Measurements from ENCODE around the gene PLEKHG4B. TPM values are rescaled to one million over a fixed set of nuclear protein-coding genes. Genes with fewer than 3 reads are reported as not detected.
A peak's percentile ranks its signal among the peaks of the same experiment; 100 is the strongest.
"Not testable (repeated sequence)": the region's sequence is repeated elsewhere in the genome, so short reads cannot be mapped to it uniquely, and the experiment has no call there.

PLEKHG4B gene, protein sequence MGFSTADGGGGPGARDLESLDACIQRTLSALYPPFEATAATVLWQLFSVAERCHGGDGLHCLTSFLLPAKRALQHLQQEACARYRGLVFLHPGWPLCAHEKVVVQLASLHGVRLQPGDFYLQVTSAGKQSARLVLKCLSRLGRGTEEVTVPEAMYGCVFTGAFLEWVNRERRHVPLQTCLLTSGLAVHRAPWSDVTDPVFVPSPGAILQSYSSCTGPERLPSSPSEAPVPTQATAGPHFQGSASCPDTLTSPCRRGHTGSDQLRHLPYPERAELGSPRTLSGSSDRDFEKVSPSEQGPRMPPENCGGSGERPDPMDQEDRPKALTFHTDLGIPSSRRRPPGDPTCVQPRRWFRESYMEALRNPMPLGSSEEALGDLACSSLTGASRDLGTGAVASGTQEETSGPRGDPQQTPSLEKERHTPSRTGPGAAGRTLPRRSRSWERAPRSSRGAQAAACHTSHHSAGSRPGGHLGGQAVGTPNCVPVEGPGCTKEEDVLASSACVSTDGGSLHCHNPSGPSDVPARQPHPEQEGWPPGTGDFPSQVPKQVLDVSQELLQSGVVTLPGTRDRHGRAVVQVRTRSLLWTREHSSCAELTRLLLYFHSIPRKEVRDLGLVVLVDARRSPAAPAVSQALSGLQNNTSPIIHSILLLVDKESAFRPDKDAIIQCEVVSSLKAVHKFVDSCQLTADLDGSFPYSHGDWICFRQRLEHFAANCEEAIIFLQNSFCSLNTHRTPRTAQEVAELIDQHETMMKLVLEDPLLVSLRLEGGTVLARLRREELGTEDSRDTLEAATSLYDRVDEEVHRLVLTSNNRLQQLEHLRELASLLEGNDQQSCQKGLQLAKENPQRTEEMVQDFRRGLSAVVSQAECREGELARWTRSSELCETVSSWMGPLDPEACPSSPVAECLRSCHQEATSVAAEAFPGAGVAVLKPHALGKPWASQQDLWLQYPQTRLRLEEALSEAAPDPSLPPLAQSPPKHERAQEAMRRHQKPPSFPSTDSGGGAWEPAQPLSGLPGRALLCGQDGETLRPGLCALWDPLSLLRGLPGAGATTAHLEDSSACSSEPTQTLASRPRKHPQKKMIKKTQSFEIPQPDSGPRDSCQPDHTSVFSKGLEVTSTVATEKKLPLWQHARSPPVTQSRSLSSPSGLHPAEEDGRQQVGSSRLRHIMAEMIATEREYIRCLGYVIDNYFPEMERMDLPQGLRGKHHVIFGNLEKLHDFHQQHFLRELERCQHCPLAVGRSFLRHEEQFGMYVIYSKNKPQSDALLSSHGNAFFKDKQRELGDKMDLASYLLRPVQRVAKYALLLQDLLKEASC (N-terminal part only)
- not detected for total RNA-seq
- long read RNA-seq: 0 reads

DNA sequence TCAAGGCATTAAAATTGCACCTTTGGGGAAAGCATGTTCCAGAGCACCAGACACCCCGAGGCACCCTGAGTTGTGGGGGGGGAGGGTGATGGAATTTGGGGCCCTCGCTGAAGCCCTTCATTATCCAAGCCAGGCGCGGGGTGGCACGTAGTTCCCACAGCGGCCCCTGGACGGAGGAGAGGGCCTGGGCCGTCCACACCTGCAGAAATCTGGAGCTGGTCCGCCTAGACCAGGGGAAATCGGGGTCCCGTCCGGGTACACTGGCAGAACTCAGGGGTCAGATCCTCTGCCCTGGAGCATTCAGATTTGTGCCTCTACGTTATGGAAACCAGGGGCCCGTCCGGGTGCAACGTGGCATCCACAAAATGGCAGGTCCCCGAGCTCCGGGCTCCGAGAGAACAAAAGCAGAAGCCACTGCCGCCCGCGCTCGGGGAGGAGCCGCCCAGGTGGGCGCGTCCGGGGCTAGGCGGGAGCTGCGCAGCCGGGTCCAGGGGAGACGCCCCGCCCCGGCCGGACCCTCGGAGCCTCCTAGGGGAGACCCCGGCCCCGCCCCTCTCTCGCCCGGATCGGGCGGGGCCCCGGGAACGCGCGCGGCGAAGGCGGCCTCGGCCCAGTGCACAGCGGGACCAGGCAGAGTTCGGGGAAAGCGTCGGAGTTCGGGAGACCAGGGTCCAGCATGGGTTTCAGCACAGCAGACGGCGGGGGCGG lies at the start of gene PLEKHG4B:
Gene PLEKHG4B, plus strand, starts transcription at position 613 of the 708 bp plus-strand sequence. Its CDS starts 64 bp downstream, at position 677.
- no peak for ATAC-seq
- intact Hi-C loops (cut with micrococcal nuclease): no loop called here
- no peak for DNase-seq

- intact Hi-C loops (cut with micrococcal nuclease): no loop called here
- ATAC-seq: peak; percentile 35
- DNase-seq: no peak
Measured at GRCh38 chr5:42250-42649, 49.7 kb upstream of the PLEKHG4B start.

DNA sequence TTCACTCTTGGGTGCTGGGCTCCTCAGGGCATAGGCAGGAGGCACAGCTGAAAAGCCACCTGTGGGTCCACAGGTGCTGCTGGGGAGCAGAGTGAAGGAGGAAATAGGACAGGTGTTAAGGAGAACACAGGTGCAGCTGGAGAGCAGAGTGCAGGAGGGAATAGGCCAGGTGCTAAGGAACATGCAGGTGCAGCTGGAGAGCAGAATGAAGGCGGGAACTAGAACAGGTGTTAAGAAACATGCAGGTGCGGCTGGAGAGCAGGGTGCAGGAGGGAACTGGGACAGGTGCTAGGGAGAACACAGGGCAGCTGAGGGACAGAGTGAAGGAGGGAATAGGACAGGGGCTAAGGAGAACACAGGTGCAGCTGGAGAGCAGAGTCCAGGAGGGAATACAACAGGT lies 43.8 kb upstream of the PLEKHG4B start:
- DNase-seq: no peak
- no peak for ATAC-seq
- intact Hi-C loops (cut with micrococcal nuclease): no loop called here

DNA sequence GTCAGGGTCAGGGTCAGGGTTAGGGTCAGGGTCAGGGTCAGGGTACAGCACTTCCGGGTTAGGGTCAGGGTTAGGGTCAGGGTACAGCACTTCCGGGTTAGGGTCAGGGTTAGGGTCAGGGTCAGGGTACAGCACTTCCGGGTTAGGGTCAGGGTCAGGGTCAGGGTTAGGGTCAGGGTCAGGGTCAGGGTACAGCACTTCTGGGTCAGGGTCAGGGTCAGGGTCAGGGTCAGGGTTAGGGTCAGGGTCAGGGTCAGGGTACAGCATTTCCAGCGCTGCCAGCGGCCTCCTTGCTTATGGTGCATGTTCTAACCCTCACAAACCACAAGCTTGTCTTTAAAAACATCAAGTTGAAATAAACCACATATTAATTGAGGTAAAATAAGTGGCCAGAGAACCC lies 42.4 kb upstream of the PLEKHG4B start:
- DNase-seq; intact Hi-C loops (cut with micrococcal nuclease); ATAC-seq: not testable (repeated sequence)

- DNase-seq (no peak), ATAC-seq (no peak)
- intact Hi-C loops (cut with micrococcal nuclease): no loop called here
Measured at GRCh38 chr5:49953-50544, 41.9 kb upstream of the PLEKHG4B start.

- intact Hi-C loops (cut with micrococcal nuclease): no loop called here
- ATAC-seq (no peak), DNase-seq (peak; percentile 25)
Measured at GRCh38 chr5:50724-51499, 41.1 kb upstream of the PLEKHG4B start.

- ATAC-seq (no peak), DNase-seq (peak; percentile 20)
- intact Hi-C loops (cut with micrococcal nuclease): no loop called here
Measured at GRCh38 chr5:51500-51823, 40.5 kb upstream of the PLEKHG4B start.

DNA sequence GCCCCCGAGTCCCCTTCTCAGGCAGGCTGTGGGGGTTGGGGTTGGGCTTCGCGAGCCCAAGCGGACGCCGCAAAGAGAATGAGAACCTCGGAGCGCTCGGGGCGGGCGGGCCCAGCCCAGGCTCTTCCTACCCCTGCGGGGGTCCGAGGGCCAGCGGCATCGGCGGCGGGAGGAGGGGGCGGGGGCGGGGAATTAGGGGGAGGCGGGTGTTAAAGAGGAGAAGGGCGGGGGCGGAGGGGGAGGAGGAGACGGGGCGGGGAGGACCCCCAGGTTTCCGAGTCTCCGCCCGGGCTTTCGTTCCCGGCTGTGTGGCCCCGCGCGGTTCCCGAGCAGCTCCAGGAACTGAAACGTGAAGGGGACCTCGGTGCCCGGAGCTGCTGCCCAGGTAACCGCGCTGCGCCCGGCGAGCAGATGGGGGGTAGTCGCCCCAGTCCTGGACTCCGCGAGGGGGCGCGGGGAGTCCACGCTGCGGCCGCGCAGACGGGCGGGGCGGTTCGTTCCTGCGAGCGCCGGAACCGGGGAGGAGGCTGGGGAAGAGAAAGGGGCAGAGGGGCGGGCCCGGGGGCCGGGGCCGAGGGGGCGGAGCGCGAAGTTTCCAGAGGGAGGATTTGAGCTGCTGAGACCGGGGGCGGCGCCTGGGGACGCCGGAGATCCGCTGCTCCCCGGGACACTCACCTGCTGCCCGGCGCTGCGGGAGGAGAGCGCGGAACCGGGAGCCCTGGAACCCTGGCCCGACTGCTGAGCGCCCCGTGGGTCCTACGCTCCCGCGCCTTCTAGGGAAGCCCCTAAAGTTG lies 38.4 kb upstream of the PLEKHG4B start:
- DNase-seq (peak; percentile 37), ATAC-seq (peak; percentile 65)
- intact Hi-C loops (cut with micrococcal nuclease): no loop called here

DNA sequence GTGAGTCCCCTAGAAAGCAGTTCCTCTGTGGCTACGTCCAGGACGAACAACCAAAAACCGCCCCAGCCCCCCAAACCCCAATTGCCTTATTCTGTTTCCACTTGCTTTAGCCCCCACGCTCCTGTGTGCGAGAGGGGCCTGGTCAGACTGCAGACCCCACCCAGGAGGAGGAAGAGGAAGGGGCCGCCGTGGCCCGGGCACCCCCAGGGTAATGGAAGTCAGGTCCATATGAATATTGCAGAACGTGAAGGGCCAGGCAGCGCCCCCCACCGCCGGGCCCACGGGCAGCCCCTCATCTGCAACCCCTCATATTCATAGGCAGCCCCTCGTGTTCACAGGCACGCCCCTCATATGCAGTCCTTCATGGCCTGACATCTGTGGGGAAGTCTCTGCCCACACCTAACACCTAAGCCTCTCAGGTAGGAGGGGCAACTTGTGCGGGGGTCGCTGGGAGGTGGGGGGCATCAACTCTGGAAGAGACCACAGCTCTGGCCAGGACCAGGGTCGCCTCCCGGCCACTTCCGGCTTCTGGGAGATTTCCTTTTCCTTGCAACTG lies 37.7 kb upstream of the PLEKHG4B start:
- DNase-seq (no peak), ATAC-seq (no peak)
- intact Hi-C loops (cut with micrococcal nuclease): no loop called here

GRCh38 chr5:54876-55569 lies 36.9 kb upstream of the PLEKHG4B start:
- intact Hi-C loops (cut with micrococcal nuclease): no loop called here
- DNase-seq: no peak

GRCh38 chr5:56561-57290 lies 35.2 kb upstream of the PLEKHG4B start:
- intact Hi-C loops (cut with micrococcal nuclease): no loop called here
- ATAC-seq (no peak), DNase-seq (no peak)

More at GRCh38 chr5:54876-55569, 36.9 kb upstream of the PLEKHG4B start:
- no peak for ATAC-seq

GRCh38 chr5:60250-60649 lies 31.7 kb upstream of the PLEKHG4B start:
- DNase-seq; ATAC-seq; intact Hi-C loops (cut with micrococcal nuclease): not testable (repeated sequence)

DNA sequence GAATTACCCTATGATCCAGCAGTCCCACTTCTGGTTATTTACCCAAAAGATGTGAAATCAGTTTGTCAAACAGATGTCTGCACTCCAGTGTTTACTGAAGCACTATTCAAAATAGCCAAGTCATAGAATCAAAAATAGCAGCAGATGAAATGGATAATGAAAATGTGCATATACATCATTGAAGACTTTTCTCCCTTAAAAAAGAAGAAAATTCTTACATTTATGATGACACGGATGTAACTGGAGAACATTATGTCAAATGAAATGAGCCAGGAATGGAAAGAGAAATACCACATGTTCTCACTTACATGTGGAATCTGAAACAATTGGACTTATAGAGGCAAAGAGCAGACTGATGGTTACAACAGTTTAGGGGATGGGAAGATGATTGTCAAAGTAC lies 21.5 kb upstream of the PLEKHG4B start:
- no peak for DNase-seq
- ATAC-seq: no peak
- intact Hi-C loops (cut with micrococcal nuclease): no loop called here

DNA sequence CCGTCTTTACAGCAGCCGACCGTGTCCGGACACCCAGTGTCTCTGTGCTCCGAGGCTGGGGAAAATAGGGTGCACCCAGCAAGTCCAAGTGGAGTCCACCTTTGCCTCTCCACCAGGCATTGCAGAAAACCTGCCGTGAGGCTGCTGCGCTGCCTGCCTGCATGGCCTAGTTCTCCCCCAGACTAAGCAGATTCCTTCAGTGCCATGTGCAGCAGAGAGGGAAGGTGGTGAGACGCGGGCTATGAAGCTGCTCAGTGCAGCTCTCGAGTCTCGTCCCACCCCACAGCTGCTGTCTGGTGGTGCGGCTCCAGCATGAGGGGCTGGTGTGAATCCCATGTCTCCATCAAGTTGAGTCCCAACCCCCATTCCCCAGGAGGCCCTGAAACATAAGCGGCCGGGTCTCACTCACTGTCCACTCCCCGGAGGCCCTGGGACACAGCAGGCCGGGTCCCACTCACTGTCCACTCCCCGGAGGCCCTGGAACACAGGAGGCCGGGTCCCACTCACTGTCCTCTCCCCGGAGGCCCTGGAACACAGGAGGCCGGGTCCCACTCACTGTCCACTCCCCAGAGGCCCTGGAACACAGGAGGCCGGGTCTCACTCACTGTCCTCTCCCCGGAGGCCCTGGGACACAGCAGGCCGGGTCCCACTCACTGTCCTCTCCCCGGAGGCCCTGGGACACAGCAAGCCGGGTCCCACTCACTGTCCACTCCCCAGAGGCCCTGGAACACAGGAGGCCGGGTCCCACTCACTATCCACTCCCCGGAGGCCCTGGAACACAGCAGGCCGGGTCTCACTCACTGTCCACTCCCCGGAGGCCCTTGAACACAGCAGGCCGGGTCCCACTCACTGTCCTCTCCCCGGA lies 19.4 kb upstream of the PLEKHG4B start:
- DNase-seq; ATAC-seq; intact Hi-C loops (cut with micrococcal nuclease): not testable (repeated sequence)

DNA sequence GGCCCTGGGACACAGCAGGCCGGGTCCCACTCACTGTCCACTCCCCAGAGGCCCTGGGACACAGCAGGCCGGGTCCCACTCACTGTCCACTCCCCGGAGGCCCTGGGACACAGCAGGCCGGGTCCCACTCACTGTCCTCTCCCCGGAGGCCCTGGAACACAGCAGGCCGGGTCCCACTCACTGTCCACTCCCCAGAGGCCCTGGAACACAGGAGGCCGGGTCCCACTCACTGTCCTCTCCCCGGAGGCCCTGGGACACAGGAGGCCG lies 18.9 kb upstream of the PLEKHG4B start:
- intact Hi-C loops (cut with micrococcal nuclease); DNase-seq; ATAC-seq: not testable (repeated sequence)

Data from left ventricle myocardium superior (tissue), 1 donor.